Measurements from ENCODE around the gene HRAS.
"Not testable (repeated sequence)": the region's sequence is repeated elsewhere in the genome, so short reads cannot be mapped to it uniquely, and the experiment has no call there.

Gene HRAS

DNA sequence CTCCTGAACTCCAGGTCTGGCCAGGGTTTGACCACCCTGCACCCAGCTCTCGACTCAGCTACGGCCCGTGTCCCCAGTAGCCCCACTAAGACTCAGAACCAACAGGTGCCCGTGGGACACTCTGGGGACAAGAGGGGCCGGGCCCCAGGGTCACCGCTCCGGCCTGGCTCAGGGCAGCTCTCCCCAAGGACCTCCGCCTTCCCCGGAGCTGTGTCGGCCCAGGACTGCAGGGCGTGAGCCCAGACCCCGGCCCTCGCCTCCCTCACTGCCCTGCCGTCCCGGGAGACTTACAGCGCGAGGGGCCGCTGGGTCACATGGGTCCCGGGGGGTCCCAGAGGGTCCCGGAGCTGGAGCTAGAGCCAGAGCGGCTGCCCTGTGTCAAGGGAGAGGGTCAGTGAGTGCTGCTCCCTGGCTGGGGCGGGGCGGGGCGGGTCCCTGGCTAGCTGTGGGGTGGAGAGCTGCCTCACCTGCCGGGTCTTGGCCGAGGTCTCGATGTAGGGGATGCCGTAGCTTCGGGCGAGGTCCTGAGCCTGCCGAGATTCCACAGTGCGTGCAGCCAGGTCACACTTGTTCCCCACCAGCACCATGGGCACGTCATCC lies 2.3 kb downstream of the HRAS start:
- DNase-seq (ENCODE audit: low spot score), result no peak

DNA sequence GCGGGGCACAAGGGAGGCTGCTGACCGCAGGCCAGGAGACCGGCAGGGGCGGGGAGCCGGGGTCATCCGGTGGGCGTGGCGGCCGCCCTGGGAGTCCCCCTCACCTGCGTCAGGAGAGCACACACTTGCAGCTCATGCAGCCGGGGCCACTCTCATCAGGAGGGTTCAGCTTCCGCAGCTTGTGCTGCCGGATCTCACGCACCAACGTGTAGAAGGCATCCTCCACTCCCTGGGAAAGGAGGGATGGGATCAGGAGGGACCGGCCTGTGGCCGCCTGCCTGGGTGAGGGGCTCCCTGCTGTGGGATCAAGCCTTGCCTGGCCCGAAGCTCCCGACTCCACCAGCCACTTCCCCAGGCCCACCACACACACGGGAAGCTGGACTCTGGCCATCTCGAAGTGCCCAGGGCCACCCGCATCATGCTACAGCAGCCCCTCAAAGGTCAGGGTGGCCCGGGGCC lies 2.8 kb downstream of the HRAS start:
- no peak for DNase-seq (ENCODE audit: low spot score)

DNA sequence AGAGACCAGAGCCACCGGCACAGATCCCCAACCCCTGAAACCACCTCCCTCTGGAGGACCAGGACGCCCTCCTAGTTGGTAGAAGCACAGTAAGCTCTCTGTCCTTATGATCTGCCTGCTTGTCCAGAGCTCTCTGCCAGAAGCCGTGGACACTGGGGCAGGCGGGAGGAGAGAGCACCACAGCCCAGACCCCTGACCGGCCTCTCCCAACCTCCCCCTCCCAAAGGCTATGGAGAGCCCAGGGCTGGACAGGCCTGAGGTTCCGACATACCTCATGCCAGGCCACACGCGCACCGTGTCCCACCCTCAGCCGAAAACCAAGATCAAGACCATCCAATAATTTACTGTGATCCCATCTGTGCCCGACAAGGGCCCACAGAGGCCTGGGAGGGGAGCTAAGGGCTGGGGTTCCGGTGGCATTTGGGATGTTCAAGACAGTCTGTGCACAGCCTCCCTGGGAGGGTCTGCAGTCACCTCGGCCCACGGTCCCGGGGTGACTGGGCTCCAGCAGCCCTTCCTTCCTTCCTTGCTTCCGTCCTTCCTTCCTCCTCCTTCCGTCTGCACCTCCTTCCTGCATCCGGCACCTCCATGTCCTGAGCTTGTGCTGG lies 3.4 kb downstream of the HRAS start:
- DNase-seq (ENCODE audit: low spot score), result no peak

DNA sequence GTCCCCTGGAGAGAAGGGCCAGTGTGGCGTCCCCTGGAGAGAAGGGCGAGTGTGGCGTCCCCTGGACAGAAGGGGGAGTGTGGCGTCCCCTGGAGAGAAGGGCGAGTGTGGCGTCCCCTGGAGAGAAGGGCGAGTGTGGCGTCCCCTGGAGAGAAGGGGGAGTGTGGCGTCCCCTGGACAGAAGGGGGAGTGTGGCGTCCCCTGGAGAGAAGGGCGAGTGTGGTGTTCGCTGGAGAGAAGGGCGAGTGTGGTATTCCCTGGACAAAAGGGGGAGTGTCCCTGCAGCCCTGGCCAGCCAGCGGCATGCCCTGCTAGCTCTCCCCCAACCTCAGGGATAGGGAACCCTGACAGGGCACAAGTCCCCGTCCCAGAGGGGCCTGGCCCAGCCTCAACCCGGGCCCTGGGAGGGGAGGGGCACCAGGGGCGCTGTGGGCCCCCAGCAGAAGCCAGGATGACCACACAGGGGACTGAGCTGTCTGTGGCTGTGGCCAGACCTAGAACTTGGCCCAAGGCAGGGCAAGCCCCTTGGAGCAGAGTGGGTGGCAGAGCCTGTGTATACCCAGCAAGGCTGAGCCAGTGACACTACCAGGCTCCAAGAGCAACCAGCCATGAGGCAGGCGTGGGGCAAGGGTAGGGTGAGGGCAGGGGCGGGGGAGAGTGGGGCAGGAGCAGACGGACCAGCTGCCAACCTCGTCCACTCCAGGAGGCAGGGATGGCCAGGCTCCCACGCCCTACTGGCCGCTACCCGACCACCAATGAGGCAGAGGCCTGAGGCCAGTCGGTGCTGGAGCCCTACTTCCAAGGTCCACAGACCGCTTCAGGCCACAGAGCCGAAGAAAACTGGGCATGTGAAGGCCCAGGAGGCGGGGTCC lies 4.2 kb downstream of the HRAS start:
- DNase-seq (ENCODE audit: low spot score), result no peak

DNA sequence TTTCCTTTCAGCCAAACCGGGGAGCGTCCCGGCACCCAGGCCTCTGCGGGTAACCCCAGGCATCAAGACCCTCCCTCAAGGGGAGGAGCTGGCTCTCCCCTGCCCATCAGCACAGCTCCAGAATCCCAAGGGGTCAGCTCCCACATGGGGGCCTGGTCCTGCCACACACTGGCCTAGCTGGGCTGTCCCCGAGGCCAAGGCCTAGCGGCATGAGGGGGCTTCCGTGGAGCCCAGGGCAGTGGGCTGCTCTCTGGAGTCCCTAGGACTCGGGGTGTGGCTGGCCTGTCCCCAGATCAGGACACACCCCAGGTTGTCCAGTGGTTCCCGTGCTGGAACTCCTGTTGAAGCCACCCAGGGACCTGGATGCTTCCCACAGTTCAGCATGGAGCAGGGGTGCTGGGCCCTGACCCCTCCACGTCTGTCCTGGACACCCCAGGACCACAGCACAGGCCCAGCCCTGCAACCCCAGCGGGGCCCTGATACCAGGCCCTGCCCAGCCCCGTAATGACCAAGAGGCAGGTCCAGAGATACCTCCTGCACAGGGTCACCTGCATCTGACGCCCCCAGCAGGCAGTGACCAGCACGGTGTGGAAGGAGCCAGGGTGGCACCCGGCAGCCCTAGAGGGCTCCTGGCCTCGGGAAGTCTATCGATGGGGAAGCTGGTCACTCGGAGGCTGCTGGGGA lies 5.5 kb downstream of the HRAS start:
- no peak for DNase-seq (ENCODE audit: low spot score)

DNA sequence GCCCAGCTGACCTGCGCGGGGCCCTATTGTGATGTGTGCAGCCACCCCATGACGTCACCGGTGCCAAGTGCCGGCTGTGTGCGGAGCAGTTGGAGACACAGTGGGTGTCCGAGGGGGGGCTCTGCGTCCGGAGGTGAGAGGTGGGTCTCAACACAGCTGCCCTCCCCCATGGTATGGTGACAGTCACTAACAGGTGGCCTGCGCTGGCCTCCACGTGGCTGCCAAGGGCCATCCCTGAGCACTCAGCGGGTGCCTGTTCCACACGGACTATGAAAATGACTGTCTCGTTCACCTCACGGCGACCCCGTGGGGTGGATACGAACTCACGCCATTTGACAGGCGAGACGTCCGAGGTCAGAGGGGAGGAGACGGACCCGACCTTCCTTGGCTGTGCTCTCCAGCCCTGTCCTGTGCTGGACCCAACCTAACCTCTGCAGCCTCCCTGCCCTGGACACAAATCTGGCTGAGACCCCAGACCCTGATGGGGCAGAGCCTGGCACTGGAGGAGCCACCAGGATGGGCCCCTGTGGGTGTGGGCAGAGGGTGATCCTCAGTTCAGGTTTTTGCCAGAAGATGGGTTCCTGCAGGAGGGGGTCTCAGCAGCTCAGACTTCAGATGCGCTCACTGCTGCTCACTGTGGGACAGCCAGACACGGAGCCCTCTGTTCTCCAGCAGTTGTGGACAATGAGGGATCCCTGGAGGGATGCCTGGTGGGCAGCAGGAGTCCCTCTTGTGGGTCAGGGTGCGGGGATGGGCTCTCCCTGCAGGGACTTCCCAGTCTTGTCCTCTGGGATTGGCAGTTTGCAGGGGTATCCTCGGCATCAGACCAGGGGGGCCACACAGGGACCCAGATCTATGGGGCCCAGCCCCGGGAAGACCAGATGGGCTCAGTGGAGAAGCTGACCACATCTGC lies 6.3 kb downstream of the HRAS start:
- DNase-seq (ENCODE audit: low spot score), result no peak

DNA sequence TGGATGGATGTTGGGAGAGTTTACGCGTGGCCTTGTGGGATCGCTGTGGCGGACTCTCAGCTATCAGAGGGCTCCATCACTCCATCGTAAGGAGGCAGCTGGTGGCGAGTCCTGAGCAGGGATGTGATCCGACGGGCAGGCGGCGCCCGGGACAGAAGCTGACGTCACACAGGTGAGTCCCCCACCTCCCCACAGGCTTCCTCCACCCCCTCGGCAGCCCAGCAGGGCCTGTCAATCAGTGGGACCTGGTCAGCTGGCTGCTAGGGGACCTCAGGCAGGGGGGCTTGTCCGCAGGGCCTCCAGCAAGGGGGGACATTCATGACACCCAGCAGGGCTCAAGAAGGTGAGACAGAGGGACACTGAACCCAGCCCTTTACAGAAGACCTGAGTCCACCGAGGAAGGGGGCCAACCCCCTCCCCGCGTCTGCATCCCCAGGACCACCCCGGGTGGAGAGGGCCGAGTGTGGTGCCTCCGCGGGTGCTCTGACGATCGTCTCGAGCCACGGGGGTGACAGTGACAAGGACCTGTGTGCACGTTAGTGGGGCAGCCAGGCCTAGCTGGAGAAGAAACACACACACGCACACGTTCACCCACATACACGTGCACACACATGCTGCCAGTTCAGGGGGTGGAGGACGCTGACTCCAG lies 7.1 kb downstream of the HRAS start:
- DNase-seq (ENCODE audit: low spot score), result no peak

DNA sequence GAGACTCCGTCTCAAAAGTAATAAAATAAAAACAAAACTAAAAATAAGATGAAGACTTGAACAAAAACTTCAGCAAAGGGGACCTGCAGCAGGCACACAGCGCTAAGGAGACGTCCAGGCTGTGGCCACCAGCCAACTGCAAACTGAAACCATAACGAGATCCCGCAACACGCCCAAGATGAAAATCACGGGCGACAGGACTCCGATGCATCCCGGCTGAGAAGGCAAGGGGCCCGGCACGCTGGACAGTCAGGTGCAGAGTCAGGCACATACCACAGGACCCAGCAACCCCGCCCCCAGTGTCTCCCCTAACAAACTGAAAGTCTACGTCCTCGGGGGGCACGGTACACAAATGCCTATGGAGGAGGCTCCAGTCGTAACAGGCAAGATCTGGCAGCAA lies 9.2 kb downstream of the HRAS start:
- DNase-seq (ENCODE audit: low spot score), result peak; percentile 18

DNA sequence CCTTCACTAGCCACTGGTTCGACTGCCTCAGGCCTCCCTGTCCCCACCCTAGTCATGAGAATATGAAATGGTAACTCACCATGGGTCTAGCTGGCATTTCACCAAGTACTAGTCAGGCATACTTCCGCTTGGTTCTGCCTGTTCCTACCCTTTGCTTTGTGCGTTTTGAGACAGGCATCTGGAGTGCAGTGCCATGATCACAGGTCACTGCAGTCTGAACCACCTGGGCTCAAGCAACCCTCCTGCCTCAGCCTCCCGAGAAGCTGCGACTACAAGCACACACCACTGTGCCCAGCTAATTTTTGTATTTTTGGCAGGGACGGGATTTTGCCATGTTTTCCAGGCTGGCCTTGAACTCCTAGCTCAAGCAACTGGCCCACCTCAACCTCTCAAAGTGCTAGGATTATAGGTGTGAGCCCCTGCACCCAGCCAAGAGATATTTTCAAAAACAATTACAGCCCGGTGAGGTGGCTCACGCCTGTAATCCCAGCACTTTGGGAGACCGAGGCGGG lies 14.1 kb downstream of the HRAS start:
- DNase-seq (ENCODE audit: low spot score), result no peak

DNA sequence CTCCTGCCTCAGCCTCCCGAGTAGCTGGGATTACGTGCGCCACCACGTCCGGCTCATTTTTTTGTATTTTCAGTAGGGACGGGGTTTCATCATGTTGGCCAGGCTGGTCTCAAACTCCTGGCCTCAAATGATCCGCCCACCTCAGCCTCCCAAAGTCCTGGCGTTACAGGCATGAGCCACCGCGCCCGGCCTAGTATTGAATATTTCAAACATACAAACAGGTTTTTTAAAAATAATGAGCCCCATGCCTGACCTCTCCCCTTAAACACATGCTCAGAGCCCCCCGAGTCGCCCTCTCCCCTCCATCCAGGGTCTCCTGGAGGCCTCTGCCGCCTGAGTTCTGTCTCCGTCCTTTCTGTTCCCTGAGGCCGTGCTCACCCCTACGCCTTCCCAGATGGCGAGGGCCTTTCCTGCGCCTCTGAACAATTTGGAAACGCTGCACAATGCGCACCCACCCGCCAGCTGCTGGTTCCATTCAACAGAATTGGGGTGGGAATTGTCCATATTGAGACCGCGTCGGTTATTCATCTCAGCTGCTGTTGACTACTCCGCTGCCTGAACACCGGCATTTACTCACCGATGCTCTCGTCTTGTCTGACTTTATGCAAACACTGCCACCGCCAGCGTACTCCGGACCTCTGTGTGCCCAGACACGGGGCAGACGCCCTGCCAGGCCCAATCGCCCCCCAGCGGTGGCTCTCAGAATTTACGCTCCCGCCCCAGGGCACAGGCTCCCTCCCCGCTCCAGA lies 14.8 kb downstream of the HRAS start:
- peak; percentile 20 for DNase-seq (ENCODE audit: low spot score)

DNA sequence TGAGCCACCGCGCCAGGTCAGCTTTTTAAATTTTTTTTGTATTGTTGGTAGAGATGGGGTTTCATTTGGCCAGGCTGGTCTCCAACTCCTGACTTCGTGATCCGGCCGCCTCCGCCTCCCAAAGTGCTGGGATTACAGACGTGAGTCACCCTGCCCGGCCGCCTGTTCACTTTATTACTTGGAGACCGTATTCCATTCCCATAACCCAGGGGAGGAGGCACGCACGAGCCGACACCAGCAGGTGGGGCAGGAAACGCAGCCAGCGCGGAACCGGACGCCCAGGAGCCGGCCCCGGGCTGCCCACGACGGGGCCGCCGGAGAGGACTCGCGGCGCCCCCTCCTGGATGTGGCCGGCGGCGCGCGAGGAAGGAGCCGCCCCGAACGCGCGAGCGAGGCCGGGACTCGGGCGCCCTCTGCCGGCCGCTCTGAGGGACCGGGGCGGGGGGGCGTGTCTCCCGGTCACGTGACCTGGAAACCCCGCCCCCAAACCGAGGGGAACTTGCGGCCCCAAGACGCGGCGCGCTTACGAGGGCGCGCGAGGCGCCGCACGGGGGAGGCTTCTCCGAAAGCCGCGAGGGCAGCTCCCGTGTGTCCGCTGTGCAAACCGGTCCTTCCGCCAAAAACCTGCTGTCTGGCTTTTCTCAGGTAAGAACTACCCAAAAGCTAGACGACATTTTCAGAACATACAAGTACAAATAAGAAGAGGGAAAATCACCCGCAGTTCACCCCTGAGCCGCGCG lies 16.7 kb downstream of the HRAS start:
- DNase-seq (ENCODE audit: low spot score), result peak; percentile 96

DNA sequence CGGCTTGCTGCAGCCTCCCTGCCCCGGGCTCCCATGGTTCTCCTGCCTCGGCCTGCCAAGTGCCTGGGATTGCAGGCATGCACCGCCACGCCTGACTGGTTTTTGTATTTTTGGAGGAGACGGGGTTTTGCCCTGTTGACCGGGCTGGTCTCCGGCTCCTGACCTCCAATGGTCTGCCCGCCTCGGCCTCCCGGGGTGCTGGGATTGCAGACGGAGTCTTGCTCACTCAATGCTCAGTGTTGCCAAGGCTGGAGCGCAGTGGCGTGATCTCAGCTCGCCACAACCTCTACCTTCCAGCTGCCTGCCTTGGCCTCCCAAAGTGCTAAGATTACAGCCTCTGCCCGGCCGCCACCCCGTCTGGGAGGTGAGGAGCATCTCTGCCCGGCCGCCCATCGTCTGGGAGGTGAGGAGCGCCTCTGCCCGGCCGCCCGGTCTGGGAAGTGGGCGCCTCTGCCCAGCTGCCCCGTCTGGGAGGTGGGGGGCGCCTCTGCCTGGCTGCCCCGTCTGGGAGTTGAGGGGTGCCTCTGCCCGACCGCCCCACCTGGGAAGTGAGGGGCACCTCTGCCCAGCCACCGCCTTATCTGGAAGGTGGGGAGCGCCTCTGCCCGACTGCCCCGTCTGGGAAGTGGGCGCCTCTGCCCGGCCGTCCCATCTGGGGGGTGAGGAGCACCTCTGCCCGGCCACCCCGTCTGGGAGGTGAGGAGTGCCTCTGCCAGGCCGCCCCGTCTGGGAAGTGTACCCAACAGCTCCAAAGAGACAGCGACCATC lies 18.3 kb downstream of the HRAS start:
- DNase-seq (ENCODE audit: low spot score), result not testable (repeated sequence)

DNA sequence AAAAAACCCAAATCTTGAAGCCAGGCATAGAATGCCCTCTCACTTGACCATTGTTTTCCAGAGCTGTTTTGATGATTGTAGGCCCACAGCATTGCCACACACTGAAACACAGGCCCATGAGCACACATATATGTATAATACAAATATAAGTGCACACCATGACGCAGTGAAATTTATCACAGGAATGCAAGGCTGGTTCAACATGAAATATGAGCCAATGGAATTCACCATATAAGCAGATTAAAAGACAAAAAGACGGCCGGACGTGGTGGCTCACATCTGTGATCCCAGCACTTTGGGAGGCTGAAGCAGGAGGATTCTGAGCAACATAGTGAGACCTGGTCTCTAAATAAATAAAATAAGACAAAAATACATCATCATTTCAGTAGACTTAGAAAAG lies 19.0 kb downstream of the HRAS start:
- DNase-seq (ENCODE audit: low spot score), result no peak

DNA sequence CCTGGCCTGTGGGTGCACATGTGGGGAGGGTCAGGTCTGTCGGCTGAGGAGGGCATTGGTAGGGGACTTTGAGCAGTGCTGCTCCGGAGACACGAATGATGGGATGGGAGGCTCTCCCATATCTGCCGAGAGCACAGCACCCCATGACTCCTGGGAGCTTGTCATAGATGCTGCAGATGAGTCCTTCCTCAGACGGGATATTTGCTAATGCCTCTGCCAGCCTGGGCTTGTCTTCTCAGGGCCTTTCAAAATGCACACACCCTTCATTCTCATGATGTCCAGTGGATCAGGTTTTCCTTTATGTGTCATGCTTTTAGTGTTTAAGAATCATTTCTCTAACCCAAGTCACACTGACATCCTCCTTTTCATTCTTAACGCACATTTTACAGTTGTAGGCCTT lies 20.2 kb downstream of the HRAS start:
- DNase-seq (ENCODE audit: low spot score), result no peak

DNA sequence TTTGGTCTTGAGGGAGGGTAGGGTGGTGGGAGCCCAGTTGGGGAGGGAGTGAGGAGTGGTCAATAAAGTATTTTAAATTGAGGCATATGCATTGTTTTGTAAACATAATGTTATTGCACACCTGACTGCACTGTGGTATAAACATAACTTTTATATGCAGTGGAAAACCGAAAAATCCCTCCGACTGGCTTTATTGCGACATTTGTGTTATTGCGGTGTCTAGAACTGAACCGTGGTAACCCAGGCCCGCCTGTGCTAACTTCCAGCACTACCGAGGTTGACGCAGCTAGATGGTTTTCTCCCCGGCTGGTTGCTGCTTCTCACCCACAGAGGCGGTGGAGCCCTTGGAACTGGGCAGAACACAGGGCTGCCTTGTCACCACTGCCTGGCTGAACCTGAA lies 20.8 kb downstream of the HRAS start:
- no peak for DNase-seq (ENCODE audit: low spot score)

DNA sequence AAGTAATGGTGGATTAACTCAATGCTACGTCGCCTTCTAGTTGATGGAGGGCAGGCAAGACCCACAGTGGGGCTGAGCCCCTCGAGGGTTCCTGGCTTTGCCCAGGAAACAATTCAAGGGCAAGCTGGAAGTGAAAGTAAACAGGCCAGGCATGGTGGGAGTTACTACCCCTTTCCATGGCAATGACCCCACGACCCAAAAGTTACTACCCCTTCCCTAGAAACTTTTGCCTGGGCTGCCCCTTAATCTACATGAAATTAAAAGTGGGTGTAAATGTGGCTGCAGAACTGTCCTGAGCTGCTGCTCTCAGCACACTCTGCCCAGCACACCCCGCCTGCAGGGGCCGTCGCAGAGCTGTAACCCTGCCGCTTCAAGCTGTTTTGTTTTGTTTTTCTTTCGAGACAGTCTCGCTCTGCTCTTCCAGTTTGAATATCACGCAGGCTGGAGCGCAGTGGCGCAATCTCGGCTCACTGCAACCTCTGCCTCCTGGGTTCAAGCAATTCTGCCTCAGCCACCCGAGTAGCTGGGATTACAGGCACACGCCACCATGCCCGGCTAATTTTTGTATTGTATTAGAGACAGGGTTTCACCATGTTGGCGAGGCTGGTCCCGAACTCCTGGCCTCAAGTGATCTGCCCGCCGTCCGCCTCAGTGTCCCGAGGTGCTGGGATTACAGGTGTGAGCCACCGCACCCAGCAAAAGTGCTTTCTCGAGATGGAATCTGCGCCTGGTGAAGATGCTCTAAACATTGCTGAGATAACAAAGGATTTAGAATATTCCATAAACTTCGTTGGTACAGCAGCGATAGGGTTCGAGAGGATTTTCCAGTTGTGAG lies 22.4 kb downstream of the HRAS start:
- DNase-seq (ENCODE audit: low spot score), result no peak

DNA sequence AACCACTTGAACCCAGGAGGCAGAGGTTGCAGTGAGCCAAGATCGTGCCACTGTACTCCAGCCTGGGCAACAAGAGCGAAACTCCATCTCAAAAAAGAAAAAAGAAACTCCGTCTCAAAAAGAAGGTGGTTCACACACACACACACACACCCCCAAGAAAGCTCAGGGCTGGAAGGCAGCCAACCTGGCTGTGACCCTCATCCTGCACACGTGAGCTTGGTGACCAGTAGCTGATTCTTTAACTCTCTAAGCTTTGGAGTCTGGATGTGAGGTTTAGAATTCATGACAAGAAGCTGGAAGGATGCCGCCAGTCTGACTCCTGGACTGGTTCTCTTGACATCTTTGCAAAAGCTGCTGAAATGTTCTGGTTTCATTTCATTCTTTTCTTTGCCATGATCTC lies 26.4 kb downstream of the HRAS start:
- DNase-seq (ENCODE audit: low spot score), result no peak

All from iPS-NIHi11 (cell line).